A549 (cell line): ENCODE measurements around the gene SCRT2.

Source experiments
- CTCF ChIP-seq: fragments of >200 bp; sonication (Bioruptor Twin); formaldehyde crosslinking; IDR thresholded peaks from 3 replicates; pipeline ENCODE4 v1.5.1; 2016
- ELK1 ChIP-seq: fragments of 150-350 bp; IDR thresholded peaks from 2 replicates; pipeline ENCODE4 v1.6.1; 2014; ENCODE audit warnings: low read depth, mild to moderate bottlenecking, low read length
- HDAC2 ChIP-seq: fragments of 200-600 bp; sonication (generic); IDR thresholded peaks from 2 replicates; pipeline ENCODE4 v1.6.1; 2016
- POLR2A ChIP-seq: IDR thresholded peaks from 2 replicates; pipeline ENCODE4 v1.6.1; 2012; ENCODE audit warnings: mild to moderate bottlenecking, low read length

- TF ChIP-seq CTCF (no peak), ELK1 (no peak), POLR2A (no peak), HDAC2 (no peak)
Observed at GRCh38 chr20:709423-709822, 33.8 kb upstream of the SCRT2 start.
